Panc1 (cell line): ENCODE data around the gene STK24. TPM values are rescaled to one million over a fixed set of nuclear protein-coding genes. Genes with fewer than 3 reads are reported as not detected.

Experiments
- ATAC-seq: fragments of 200-7000 bp; cut with Tn5 transposase; 2 replicates; pipeline ENCODE4 v1.9.1; 2020; ENCODE audit warnings: mild to moderate bottlenecking, moderate library complexity
- BruUV-seq: library from RNA; stranded (reverse); fragments of 400-500 nt; replicated peaks from 2 replicates; lab custom pipeline; 2021; lab: Mats Ljungman, UMichigan
- CTCF ChIA-PET: fragments of 300-600 bp; sonication (Branson Sonifier 250); formaldehyde crosslinking; loops from one replicate; lab custom pipeline; 2022; ENCODE audit warnings: antibody characterized with exemption; lab: Charles Lee
- POLR2A ChIA-PET: fragments of 300-600 bp; sonication (Branson Sonifier 250); formaldehyde crosslinking; loops from one replicate; lab custom pipeline; 2022; ENCODE audit warnings: antibody characterized with exemption; lab: Charles Lee
- DNase-seq: peaks from one replicate; pipeline ENCODE4 v3.0.0-alpha.2; 2010; ENCODE audit warnings: low read depth, low spot score
- H3K27ac ChIP-seq: 2 replicates; pipeline ENCODE4 v1.5.1; 2011; ENCODE audit warnings: mild to moderate bottlenecking, low read length, inconsistent platforms
- H3K27me3 ChIP-seq: fragments of 200-500 bp; sonication (Bioruptor generic); 2 replicates; pipeline ENCODE4 v1.6.0; 2014; ENCODE audit warnings: low read length, inconsistent platforms; ENCODE audit not compliant: control insufficient read depth, insufficient read depth
- H3K36me3 ChIP-seq: fragments of 200-500 bp; sonication (Bioruptor generic); 2 replicates; pipeline ENCODE4 v1.5.1; 2014; ENCODE audit warnings: inconsistent platforms, mild to moderate bottlenecking, low read length, moderate library complexity; ENCODE audit not compliant: control insufficient read depth, insufficient read depth
- H3K4me1 ChIP-seq: 2 replicates; pipeline ENCODE4 v1.5.1; 2011; ENCODE audit warnings: inconsistent platforms, mild to moderate bottlenecking, low read length, moderate library complexity; ENCODE audit not compliant: control insufficient read depth, insufficient read depth
- H3K4me3 ChIP-seq, 2 experiments: 2 replicates each; pipeline ENCODE4 v1.5.1; 2011 to 2012; ENCODE audit warnings: low read depth in 2 of 2, low read length in 2 of 2, mild to moderate bottlenecking in 2 of 2, inconsistent platforms in 1 of 2, moderate library complexity in 1 of 2
- H3K9me3 ChIP-seq: fragments of 200-500 bp; sonication (Bioruptor generic); 2 replicates; pipeline ENCODE4 v1.5.1; 2014; ENCODE audit warnings: low read depth, mild to moderate bottlenecking, inconsistent platforms, low read length, moderate library complexity; ENCODE audit not compliant: control insufficient read depth, insufficient read depth
- POLR2AphosphoS5 ChIP-seq: IDR thresholded peaks from 2 replicates; pipeline ENCODE4 v1.6.1; 2012; ENCODE audit warnings: mild to moderate bottlenecking, low read depth, low read length, moderate library complexity
- SIN3A ChIP-seq: IDR thresholded peaks from 2 replicates; pipeline ENCODE4 v1.6.1; 2012; ENCODE audit warnings: low read depth, mild to moderate bottlenecking, low read length, moderate library complexity, borderline replicate concordance; ENCODE audit not compliant: insufficient read depth
- TCF7L2 ChIP-seq: IDR thresholded peaks from 2 replicates; pipeline ENCODE4 v1.6.1; 2011; ENCODE audit warnings: mild to moderate bottlenecking, low read depth, low read length, inconsistent platforms
- in situ Hi-C: cut with HindIII; loops from 2 replicates; pipeline ENCODE4 v1.10.0; 2016; ENCODE audit warnings: low sequenced_read_pairs, low pct_unique_long_range_greater_than_20kb
- intact Hi-C: fragments of 100-400 bp; cut with micrococcal nuclease; formaldehyde crosslinking; loops from one replicate; pipeline ENCODE4 v1.10.0; 2022; ENCODE audit not compliant: unreplicated experiment
- total RNA-seq: library from RNA; stranded (reverse); gene quantifications from one replicate; pipeline ENCODE4 v1.2.1, GENCODE V29; 2021; ENCODE audit not compliant: unreplicated experiment
- TF ChIP-seq, protein P1 (sequence below), 2 experiments: IDR thresholded peaks; 2 replicates each; pipeline ENCODE4 v1.6.1; 2011 to 2012; ENCODE audit warnings: low read depth in 2 of 2, control low read depth in 1 of 2, low read length in 1 of 2, mild to moderate bottlenecking in 1 of 2, moderate library complexity in 1 of 2; ENCODE audit not compliant: insufficient read depth in 1 of 2
- TF ChIP-seq, protein P2 (sequence below): fragments of 450-650 bp; IDR thresholded peaks from 2 replicates; pipeline ENCODE4 v1.5.1; 2017; ENCODE audit warnings: mild to moderate bottlenecking

Gene STK24
- total RNA-seq, 1 experiment from 2014 or later: 57.3 TPM

- ChIA-PET CTCF (no interaction called here), POLR2A (no interaction called here)
- Histone ChIP-seq H3K27ac (no peak overlapping the region), H3K27me3 (no peaks in the 10 kb centered on the region), H3K9me3 (no peaks in the 10 kb centered on the region), H3K4me1 (peaks cover 6% of the 10 kb centered on the region; the same call in 1 of the 2 replicates), H3K36me3 (no peaks in the 10 kb centered on the region), H3K4me3 (no peak overlapping the region)
- in situ Hi-C loops: no loop called here
- no peak for TF ChIP-seq TCF7L2
- TF ChIP-seq, protein P1, sequence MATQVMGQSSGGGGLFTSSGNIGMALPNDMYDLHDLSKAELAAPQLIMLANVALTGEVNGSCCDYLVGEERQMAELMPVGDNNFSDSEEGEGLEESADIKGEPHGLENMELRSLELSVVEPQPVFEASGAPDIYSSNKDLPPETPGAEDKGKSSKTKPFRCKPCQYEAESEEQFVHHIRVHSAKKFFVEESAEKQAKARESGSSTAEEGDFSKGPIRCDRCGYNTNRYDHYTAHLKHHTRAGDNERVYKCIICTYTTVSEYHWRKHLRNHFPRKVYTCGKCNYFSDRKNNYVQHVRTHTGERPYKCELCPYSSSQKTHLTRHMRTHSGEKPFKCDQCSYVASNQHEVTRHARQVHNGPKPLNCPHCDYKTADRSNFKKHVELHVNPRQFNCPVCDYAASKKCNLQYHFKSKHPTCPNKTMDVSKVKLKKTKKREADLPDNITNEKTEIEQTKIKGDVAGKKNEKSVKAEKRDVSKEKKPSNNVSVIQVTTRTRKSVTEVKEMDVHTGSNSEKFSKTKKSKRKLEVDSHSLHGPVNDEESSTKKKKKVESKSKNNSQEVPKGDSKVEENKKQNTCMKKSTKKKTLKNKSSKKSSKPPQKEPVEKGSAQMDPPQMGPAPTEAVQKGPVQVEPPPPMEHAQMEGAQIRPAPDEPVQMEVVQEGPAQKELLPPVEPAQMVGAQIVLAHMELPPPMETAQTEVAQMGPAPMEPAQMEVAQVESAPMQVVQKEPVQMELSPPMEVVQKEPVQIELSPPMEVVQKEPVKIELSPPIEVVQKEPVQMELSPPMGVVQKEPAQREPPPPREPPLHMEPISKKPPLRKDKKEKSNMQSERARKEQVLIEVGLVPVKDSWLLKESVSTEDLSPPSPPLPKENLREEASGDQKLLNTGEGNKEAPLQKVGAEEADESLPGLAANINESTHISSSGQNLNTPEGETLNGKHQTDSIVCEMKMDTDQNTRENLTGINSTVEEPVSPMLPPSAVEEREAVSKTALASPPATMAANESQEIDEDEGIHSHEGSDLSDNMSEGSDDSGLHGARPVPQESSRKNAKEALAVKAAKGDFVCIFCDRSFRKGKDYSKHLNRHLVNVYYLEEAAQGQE (IDR thresholded peaks at IDR 0.05; ENCODE audit: insufficient read depth in 1 of 2, low read depth in 2 of 2, low read length in 1 of 2): no peak
- TF ChIP-seq SIN3A: no peak
- no peak for TF ChIP-seq POLR2AphosphoS5
- TF ChIP-seq, protein P2, sequence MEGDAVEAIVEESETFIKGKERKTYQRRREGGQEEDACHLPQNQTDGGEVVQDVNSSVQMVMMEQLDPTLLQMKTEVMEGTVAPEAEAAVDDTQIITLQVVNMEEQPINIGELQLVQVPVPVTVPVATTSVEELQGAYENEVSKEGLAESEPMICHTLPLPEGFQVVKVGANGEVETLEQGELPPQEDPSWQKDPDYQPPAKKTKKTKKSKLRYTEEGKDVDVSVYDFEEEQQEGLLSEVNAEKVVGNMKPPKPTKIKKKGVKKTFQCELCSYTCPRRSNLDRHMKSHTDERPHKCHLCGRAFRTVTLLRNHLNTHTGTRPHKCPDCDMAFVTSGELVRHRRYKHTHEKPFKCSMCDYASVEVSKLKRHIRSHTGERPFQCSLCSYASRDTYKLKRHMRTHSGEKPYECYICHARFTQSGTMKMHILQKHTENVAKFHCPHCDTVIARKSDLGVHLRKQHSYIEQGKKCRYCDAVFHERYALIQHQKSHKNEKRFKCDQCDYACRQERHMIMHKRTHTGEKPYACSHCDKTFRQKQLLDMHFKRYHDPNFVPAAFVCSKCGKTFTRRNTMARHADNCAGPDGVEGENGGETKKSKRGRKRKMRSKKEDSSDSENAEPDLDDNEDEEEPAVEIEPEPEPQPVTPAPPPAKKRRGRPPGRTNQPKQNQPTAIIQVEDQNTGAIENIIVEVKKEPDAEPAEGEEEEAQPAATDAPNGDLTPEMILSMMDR: no peak
- DNase-seq: no peak
- intact Hi-C loops: loop anchor here (10.0 kb wide), 1 partner anchor 72 kb away; no protein-coding TSS in a partner anchor
- no TSS peak for BruUV-seq
- no peak for ATAC-seq
These were observed 6.0 kb upstream of the STK24 start for GRCh38 chr13:98582947-98583346.

DNA sequence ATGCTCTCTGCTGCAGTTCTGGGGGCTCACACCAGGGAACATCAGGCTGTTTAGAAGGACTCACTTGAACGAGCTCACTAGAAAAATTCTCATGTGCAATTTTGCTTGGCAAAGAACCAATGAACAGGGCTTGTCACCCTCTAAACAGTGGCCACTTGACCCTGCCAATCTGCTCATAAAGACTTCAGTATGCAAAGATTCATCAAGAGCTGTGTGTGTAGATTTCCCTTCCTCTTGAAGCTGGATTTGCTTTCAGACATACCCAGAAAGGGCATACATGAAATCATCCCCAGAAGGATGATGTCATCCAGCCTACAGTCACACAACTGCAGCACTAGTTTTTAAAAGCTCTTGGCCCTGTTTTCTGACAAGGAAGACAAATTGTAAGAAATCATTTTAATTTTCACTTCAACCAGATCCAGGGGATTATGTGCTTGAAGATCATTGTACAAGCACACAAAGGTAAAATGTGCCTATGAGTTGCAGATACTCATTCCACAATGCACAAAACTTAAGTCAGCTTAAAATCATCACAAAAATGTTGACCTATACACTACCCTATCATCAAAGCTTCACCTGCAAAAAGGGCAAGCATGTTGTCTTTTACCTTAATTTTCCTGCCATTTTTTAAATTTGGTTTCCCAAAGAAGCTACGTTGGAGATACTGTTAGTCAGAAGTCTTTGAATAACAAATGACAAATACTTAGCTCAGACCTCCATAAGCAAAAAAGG lies 5.2 kb upstream of the STK24 start:
- Histone ChIP-seq H3K36me3 (no peaks in the 10 kb centered on the region), H3K27ac (no peak overlapping the region), H3K4me3 (no peak overlapping the region), H3K9me3 (no peaks in the 10 kb centered on the region), H3K4me1 (peaks cover 9% of the 10 kb centered on the region; the same call in 1 of the 2 replicates), H3K27me3 (no peaks in the 10 kb centered on the region)
- DNase-seq (no peak), ATAC-seq (no peak)
- ChIA-PET POLR2A (no interaction called here), CTCF (no interaction called here)
- intact Hi-C loops: loop anchor here (10.0 kb wide), 1 partner anchor 73 kb away; no protein-coding TSS in a partner anchor
- BruUV-seq: no TSS peak
- TF ChIP-seq, protein P2: no peak
- TF ChIP-seq SIN3A: no peak
- no peak for TF ChIP-seq POLR2AphosphoS5
- TF ChIP-seq, protein P1 (IDR thresholded peaks at IDR 0.05; ENCODE audit: insufficient read depth in 1 of 2, low read depth in 2 of 2, low read length in 1 of 2): no peak
- no peak for TF ChIP-seq TCF7L2
- in situ Hi-C loops: no loop called here
